ENCODE data around the gene OR10V1. TPM values are rescaled to one million over a fixed set of nuclear protein-coding genes. Genes with fewer than 3 reads are reported as not detected.

The OR10V1 gene
- total and polyA plus RNA-seq, 4 donors: not detected

GRCh38 chr11:59756845-59757244, 43.2 kb upstream of the OR10V1 start:
- H3K4me1 ChIP-seq (ENCODE audit: control insufficient read depth in 4 of 4, insufficient read depth in 4 of 4, low read length in 3 of 4): peaks cover 0 to 18% (median 10%) of the 10 kb centered on the region in 4 donors
- H3K9me3 ChIP-seq (ENCODE audit: control insufficient read depth in 4 of 4, low read length in 3 of 4): no peaks in the 10 kb centered on the region
- H3K27me3 ChIP-seq (ENCODE audit: control insufficient read depth in 4 of 4, insufficient read depth in 4 of 4, low read length in 3 of 4): no peaks in the 10 kb centered on the region
- 62% methylated on average over 4 of the region's 4 CpGs for WGBS
- no peak overlapping the region for H3K4me3 ChIP-seq (ENCODE audit: low read depth in 1 of 3, low read length in 3 of 3)
- H3K36me3 ChIP-seq (ENCODE audit: control insufficient read depth in 4 of 4, insufficient read depth in 3 of 4, low read depth in 1 of 4, low read length in 3 of 4): no peaks in the 10 kb centered on the region
- no peak for DNase-seq (ENCODE audit: low spot score)
- TF ChIP-seq YY1 (IDR thresholded peaks at IDR 0.05) (no peak), GABPA (IDR thresholded peaks at IDR 0.05 in 1 of 2, conservative IDR thresholded peaks at IDR 0.05 in 1 of 2) (no peak), MAX (IDR thresholded peaks at IDR 0.05) (no peak), EGR1 (IDR thresholded peaks at IDR 0.05; ENCODE audit: low read depth in 2 of 2) (no peak), REST (IDR thresholded peaks at IDR 0.05) (no peak), HNF4A (conservative IDR thresholded peaks at IDR 0.05) (no peak), RAD21 (IDR thresholded peaks at IDR 0.05) (no peak), JUND (IDR thresholded peaks at IDR 0.05) (no peak), ZBTB33 (IDR thresholded peaks at IDR 0.05) (no peak), SP1 (IDR thresholded peaks at IDR 0.05) (no peak), TAF1 (conservative IDR thresholded peaks at IDR 0.05) (no peak), CTCF (IDR thresholded peaks at IDR 0.05; ENCODE audit: low read depth, low read length, missing input control) (no peak), ATF3 (IDR thresholded peaks at IDR 0.05) (no peak), FOXA1 (IDR thresholded peaks at IDR 0.05) (no peak), NR2F2 (IDR thresholded peaks at IDR 0.05) (no peak), HNF4G (IDR thresholded peaks at IDR 0.05) (no peak), RXRA (IDR thresholded peaks at IDR 0.05) (no peak), FOXA2 (IDR thresholded peaks at IDR 0.05) (no peak)
- peak overlapping the region in 1 of 2 donors; percentile 73 for H3K27ac ChIP-seq (ENCODE audit: low read depth in 1 of 2, low read length in 2 of 2)
- no peak overlapping the region for H3K9ac ChIP-seq (ENCODE audit: low read depth in 1 of 2, low read length in 2 of 2)
